Ectodermal cell (in vitro differentiated cells): ENCODE data around the gene EDIL3.

Experiments
- H3K27ac ChIP-seq: 2 replicates; pipeline ENCODE4 v1.7.0; 2013; ENCODE audit warnings: mild to moderate bottlenecking, low read depth, low read length; ENCODE audit not compliant: insufficient read depth, poor library complexity, severe bottlenecking
- H3K27me3 ChIP-seq: 2 replicates; pipeline ENCODE4 v1.7.0; 2013; ENCODE audit warnings: mild to moderate bottlenecking, low read length; ENCODE audit not compliant: insufficient read depth, control insufficient read depth, poor library complexity, severe bottlenecking
- H3K36me3 ChIP-seq: one replicate; pipeline ENCODE4 v1.7.0; 2013; ENCODE audit warnings: low read length; ENCODE audit not compliant: control insufficient read depth, insufficient read depth
- H3K4me1 ChIP-seq: one replicate; pipeline ENCODE4 v1.7.0; 2013; ENCODE audit warnings: low read length; ENCODE audit not compliant: control insufficient read depth, insufficient read depth
- H3K4me3 ChIP-seq: 2 replicates; pipeline ENCODE4 v1.7.0; 2013; ENCODE audit warnings: low read depth, low read length, control low read depth; ENCODE audit not compliant: insufficient read depth
- H3K9me3 ChIP-seq: 2 replicates; pipeline ENCODE4 v1.7.0; 2013; ENCODE audit warnings: mild to moderate bottlenecking, low read length, moderate library complexity; ENCODE audit not compliant: control insufficient read depth
- WGBS, 2 experiments: methylation state at CpG; one replicate each; pipeline ENCODE4 v1.1.7; 2013; ENCODE audit warnings: missing lambda C conversion rate in 2 of 2; 5-methylcytosine and 5-hydroxymethylcytosine counted together

The EDIL3 gene

GRCh38 chr5:83925321-83925954 lies 459.2 kb downstream of the EDIL3 start:
- Histone ChIP-seq H3K27me3 (no peaks in the 10 kb centered on the region), H3K36me3 (no peaks in the 10 kb centered on the region), H3K4me1 (no peaks in the 10 kb centered on the region), H3K9me3 (no peaks in the 10 kb centered on the region), H3K4me3 (no peak overlapping the region), H3K27ac (no peak overlapping the region)
- 72 to 73% methylated on average over 4 of the region's 4 CpGs for WGBS, 2 experiments

GRCh38 chr5:83924891-83925290 lies 459.8 kb downstream of the EDIL3 start:
- H3K27ac ChIP-seq: no peak overlapping the region
- 92 to 98% methylated on average over 1 to 3 of the region's 3 CpGs for WGBS, 2 experiments
- H3K9me3 ChIP-seq: no peaks in the 10 kb centered on the region
- H3K4me3 ChIP-seq: no peak overlapping the region
- no peaks in the 10 kb centered on the region for H3K27me3 ChIP-seq
- H3K36me3 ChIP-seq: no peaks in the 10 kb centered on the region
- H3K4me1 ChIP-seq: no peaks in the 10 kb centered on the region

DNA sequence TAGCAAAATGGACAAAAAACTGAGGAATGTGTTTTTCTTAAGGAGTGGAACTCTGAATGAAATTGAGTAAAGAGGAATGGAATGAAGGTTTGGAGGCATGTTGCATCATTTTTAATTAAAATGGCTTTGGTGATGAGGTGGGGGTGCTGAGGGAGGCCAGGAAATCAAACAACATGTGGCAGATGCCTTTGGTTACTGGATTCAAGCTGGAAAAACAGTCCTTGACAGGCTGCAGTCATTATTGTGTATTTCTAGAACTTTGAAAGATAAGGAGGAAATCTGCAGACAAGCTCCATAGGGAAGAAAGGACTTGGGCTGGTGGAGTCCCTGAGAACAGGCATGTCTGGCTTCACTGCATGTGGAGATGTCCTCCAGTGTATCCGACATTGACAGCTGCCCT lies 460.5 kb downstream of the EDIL3 start:
- Histone ChIP-seq H3K9me3 (no peaks in the 10 kb centered on the region), H3K36me3 (no peaks in the 10 kb centered on the region), H3K27me3 (no peaks in the 10 kb centered on the region), H3K4me1 (no peaks in the 10 kb centered on the region), H3K4me3 (no peak overlapping the region), H3K27ac (no peak overlapping the region)
- 79 to 91% methylated on average over 1 of the region's 1 CpG for WGBS, 2 experiments

GRCh38 chr5:83922699-83923098 lies 462.0 kb downstream of the EDIL3 start:
- Histone ChIP-seq H3K4me3 (no peak overlapping the region), H3K36me3 (no peaks in the 10 kb centered on the region), H3K9me3 (no peaks in the 10 kb centered on the region), H3K4me1 (no peaks in the 10 kb centered on the region), H3K27me3 (no peaks in the 10 kb centered on the region), H3K27ac (no peak overlapping the region)
- WGBS, 2 experiments: 94 to 95% methylated on average over 4 of the region's 4 CpGs

DNA sequence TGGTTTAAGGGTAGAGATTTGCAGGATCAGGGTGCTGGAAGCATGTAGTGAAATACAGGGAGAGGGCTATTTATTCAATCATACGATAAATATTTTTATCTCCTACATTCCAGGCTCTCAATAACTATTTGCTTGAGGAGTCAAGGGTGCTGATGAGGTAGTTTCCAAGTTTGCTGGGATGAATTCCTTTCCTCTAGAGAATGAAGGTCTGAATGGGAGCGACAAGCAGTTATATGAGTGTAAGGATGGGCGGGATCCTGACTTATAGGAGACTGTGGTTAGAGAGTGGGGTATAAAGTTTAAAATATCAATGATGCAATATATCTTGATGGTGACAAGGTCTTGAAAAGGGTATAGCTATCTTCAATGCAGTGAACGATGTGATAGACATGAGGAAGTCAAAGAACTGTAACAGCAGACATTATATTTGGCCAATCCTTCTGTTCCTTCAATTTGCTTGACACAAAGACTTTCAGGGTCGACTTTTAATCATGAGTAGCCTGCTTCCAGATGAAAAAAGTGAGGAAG lies 462.9 kb downstream of the EDIL3 start:
- no peaks in the 10 kb centered on the region for H3K27me3 ChIP-seq
- H3K4me1 ChIP-seq: no peaks in the 10 kb centered on the region
- H3K36me3 ChIP-seq: no peaks in the 10 kb centered on the region
- H3K27ac ChIP-seq: no peak overlapping the region
- WGBS, 2 experiments: 92 to 93% methylated on average over 4 of the region's 5 CpGs
- no peak overlapping the region for H3K4me3 ChIP-seq
- H3K9me3 ChIP-seq: no peaks in the 10 kb centered on the region

- Histone ChIP-seq H3K27ac (no peak overlapping the region), H3K9me3 (no peaks in the 10 kb centered on the region), H3K27me3 (no peaks in the 10 kb centered on the region), H3K4me1 (no peaks in the 10 kb centered on the region), H3K4me3 (no peak overlapping the region), H3K36me3 (no peaks in the 10 kb centered on the region)
- 86 to 90% methylated on average over 4 of the region's 4 CpGs for WGBS, 2 experiments
Observed at GRCh38 chr5:83919071-83920041, 465.3 kb downstream of the EDIL3 start.

DNA sequence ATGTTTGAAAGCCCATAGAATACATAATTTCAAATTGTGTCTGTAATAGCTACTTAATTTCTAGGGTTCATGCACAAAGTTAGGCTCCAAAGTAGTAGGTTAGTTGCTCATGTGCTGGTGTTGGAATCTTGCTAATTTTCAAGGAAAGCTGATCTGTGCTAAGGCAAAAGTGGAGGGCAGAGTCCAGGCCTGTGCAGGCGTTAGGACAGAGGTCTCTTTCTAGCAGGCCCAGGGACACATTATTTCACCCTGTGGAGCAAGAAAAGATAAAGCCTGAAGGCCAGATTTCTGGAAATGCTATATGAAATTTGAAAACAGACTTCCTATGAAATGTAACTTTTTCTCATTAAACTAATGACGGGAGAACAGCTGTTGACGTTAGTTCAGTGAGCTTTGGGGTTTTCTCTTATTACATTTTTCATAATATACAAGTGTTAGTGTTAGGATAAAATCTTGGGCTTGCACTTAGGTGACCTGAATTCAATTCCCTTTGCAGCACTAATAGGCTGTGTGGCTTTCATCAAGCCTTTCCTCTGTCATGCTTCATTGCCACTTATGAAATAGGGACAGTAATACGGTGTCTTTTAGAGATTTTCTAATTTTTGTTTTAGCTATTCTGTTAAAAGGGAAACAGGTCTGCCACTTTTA lies 467.3 kb downstream of the EDIL3 start:
- H3K36me3 ChIP-seq: no peaks in the 10 kb centered on the region
- no peaks in the 10 kb centered on the region for H3K9me3 ChIP-seq
- no peak overlapping the region for H3K27ac ChIP-seq
- 89 to 98% methylated on average over 1 to 3 of the region's 4 CpGs for WGBS, 2 experiments
- H3K27me3 ChIP-seq: no peaks in the 10 kb centered on the region
- H3K4me1 ChIP-seq: no peaks in the 10 kb centered on the region
- no peak overlapping the region for H3K4me3 ChIP-seq

GRCh38 chr5:83914662-83915418 lies 469.8 kb downstream of the EDIL3 start:
- Histone ChIP-seq H3K4me1 (no peaks in the 10 kb centered on the region), H3K36me3 (no peaks in the 10 kb centered on the region), H3K4me3 (no peak overlapping the region), H3K9me3 (no peaks in the 10 kb centered on the region), H3K27me3 (no peaks in the 10 kb centered on the region), H3K27ac (no peak overlapping the region)
- WGBS, 2 experiments: 97% methylated on average over 2 to 4 of the region's 4 CpGs

DNA sequence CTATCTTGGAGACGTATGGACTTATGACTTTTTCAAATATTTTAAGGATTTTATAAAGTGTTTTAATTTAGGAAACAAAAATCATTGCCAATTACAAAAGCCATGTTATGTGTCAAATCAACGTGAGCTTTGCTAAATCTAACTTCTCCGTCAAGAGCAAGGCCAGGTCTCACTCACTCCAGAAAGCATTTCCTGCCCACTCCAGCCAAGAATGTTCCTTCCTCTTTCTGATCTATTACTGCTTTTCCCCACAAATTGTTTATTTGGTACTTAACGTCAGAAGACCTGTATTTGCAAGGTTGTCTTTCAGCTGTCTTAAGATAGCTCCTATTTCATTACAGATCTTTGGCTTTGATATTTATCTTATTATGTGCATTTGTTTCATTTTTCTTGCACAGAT lies 470.5 kb downstream of the EDIL3 start:
- Histone ChIP-seq H3K27ac (no peak overlapping the region), H3K4me3 (no peak overlapping the region), H3K4me1 (no peaks in the 10 kb centered on the region), H3K36me3 (no peaks in the 10 kb centered on the region), H3K27me3 (no peaks in the 10 kb centered on the region), H3K9me3 (no peaks in the 10 kb centered on the region)
- WGBS, 2 experiments: 92 to 93% methylated on average over 2 to 3 of the region's 4 CpGs
